Omental fat pad (tissue), 4 donors: ENCODE results near the gene GRM4. TPM values are rescaled to one million over a fixed set of nuclear protein-coding genes. Genes with fewer than 3 reads are reported as not detected.

Experiments used
- ATAC-seq: fragments of 150-250 bp; one replicate; pipeline ENCODE4 v1.9.1; 2016; ENCODE audit warnings: mild to moderate bottlenecking, moderate library complexity; ENCODE audit not compliant: low FRiP score
- DNase-seq: peaks from one replicate; pipeline ENCODE4 v3.0.0-alpha.2; 2019; ENCODE audit warnings: low spot score
- CTCF ChIP-seq, 3 donors: fragments of 450-650 bp; IDR thresholded peaks; one replicate each; pipeline ENCODE4 v1.5.1; 2016 to 2017; ENCODE audit warnings: antibody characterized with exemption in 3 of 3, mild to moderate bottlenecking in 3 of 3, moderate library complexity in 2 of 3
- small RNA-seq: library from RNA; depleted of rRNA; stranded (forward); fragments of <200 nt; gene quantifications from one replicate; pipeline ENCODE3, GENCODE V24; 2016
- total RNA-seq, 4 donors: library from RNA; depleted of rRNA; stranded (reverse); fragments of >200 nt; gene quantifications; one replicate each; pipeline ENCODE4 v1.1.0, GENCODE V29; 2016

The GRM4 gene
- total RNA-seq, 4 donors from 2014 or later = 0.60 TPM; not detected in 3

DNA sequence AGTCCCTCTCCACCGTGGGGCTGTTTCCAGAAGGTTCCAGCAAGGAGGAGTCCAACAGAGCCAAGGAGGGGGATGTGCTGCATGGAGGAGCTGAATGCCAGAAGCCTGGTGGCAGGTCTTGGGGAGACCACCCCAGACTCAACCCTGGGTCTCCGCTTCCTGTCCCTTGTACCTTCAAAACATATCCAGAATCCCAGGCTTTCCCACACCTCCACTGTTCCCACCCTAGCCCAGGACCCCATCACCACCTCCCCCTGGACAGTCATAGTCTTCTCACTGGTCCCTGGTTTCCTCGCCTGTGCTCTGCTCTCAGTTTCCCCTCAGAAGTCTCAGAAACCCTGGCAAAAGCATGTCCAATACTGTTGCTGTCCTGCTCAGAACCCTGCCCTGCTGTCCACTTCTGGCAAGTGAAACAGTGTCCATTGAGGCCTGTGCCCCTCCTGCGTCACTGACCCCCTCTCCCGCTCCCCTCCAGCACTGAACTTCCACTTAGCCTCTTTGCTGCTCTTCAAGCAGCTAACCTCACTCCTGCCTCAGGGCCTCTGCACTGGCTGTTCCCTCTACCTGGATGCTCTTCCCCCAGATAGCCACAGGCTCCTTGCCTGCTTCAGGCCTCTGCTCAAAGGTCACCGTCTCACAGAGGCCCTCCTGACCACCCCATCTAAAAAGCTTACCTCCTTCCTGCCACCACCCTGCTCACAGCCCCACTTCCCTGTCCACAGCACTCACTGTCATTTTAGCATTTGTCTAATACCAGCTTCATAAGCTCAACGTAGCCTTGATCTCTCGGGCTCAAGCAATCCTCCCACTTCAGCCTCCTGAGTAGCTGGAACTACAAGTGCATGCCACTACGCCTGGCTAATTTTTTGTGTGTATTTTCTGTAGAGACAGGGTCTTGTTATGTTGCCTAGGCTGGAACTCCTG lies 169.2 kb downstream of the GRM4 start:
- DNase-seq = no peak
- no peak for ATAC-seq
- no peak for TF ChIP-seq CTCF (IDR thresholded peaks at IDR 0.05)

- DNase-seq = no peak
- no peak for ATAC-seq
- no peak for TF ChIP-seq CTCF (IDR thresholded peaks at IDR 0.05)
Measured at GRCh38 chr6:33975661-33976436, 170.0 kb downstream of the GRM4 start.

DNA sequence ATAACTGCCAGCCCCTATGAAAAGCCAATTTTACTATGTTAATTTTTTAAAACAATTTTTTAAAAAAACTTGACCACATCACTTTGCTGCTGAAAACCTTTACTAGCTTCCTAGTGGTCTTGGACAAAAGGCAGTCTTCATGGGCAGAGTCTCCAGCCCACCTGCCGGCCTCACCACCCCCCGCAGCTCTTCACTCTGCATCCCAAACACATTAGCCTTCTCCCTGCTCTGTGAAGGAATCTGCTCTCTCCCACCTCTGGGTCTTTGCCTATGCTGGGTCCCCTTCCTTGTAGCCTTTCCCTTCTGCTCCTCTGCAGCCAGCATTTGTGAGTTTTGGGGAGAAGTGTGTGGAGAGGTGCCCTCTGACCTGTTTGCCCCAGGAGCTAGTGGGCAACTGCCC lies 171.4 kb downstream of the GRM4 start:
- DNase-seq (no peak), ATAC-seq (no peak)
- no peak for TF ChIP-seq CTCF (IDR thresholded peaks at IDR 0.05)

DNA sequence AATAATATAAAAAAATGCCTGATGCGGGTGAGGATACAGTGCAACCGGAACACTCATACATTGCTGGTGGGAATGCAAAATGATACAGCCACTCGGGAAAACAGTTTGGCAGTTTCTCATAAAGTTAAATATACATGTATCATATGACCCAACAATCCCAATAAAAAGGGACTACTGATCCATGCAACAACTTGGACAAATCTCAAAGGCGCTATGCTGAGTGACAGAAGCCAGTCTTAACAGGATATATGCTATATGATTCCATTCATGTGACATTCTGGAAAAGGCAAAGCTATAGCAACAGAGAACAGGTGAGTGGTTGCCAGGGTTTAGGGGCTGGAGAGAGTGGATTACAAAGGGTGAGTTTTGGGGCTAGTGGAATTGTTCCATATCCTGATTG lies 171.9 kb downstream of the GRM4 start:
- DNase-seq (no peak), ATAC-seq (no peak)
- no peak for TF ChIP-seq CTCF (IDR thresholded peaks at IDR 0.05)

DNA sequence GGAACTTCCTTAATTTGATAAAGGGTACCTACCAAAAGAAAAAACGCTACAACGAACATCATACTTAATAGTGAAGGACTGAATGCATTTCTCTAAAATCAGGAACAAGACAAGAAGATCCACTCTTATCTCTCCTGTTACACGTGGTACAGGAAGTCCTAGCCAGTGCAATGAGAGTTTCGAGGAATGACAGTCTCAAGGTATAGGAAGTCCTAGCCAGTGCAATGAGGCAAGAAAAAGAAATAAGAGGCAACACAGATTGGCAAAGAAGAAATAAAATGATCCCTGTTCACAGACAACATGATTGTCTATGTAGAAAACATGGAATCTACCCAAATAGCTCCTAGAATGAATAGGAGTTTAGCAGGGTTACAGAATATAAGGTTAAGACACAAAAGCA lies 174.3 kb downstream of the GRM4 start:
- TF ChIP-seq CTCF (IDR thresholded peaks at IDR 0.05) = no peak
- no peak for DNase-seq
- ATAC-seq = no peak

Small RNAs within 50 kb of the gene (small RNA-seq; reads per million reads assigned to genes)
- not detected for gene MIR1275

Other genes with a start within 250 kb of the GRM4 start
- 10 to 100 TPM; 15.6 to 80.7 (median 31.3) TPM for gene HMGA1, start 90.8 kb upstream of the GRM4 start, total RNA-seq
- gene SMIM29, start 102.9 kb upstream of the GRM4 start, total RNA-seq = 10 to 100 TPM; 11.8 to 23.8 (median 17.2) TPM
- gene NUDT3, start 246.6 kb upstream of the GRM4 start, total RNA-seq = 10 to 100 TPM; 21.3 to 46.0 (median 28.5) TPM